Activated naive CD4-positive, alpha-beta T cell treated with anti-CD3 and anti-CD28 coated beads, Interleukin-2, amount 50 U/mL, for 24 hours (primary cell): ENCODE measurements around the gene GALNT11.
A peak's percentile ranks its signal among the peaks of the same experiment; 100 is the strongest.

Experiments
- H3K27ac Mint-ChIP-seq: one replicate; pipeline ENCODE4 v1.8.0; 2021; ENCODE audit warnings: mild to moderate bottlenecking, mixed read lengths
- H3K27me3 Mint-ChIP-seq: one replicate; pipeline ENCODE4 v1.8.0; 2021; ENCODE audit warnings: mixed read lengths
- H3K36me3 Mint-ChIP-seq: one replicate; pipeline ENCODE4 v1.8.0; 2021; ENCODE audit warnings: mixed read lengths
- H3K4me1 Mint-ChIP-seq: one replicate; pipeline ENCODE4 v1.8.0; 2021; ENCODE audit warnings: mixed read lengths
- H3K4me3 Mint-ChIP-seq: one replicate; pipeline ENCODE4 v1.8.0; 2021; ENCODE audit warnings: mild to moderate bottlenecking, mixed read lengths
- H3K9me3 Mint-ChIP-seq: one replicate; pipeline ENCODE4 v1.8.0; 2021; ENCODE audit warnings: mixed read lengths

GALNT11 gene

DNA sequence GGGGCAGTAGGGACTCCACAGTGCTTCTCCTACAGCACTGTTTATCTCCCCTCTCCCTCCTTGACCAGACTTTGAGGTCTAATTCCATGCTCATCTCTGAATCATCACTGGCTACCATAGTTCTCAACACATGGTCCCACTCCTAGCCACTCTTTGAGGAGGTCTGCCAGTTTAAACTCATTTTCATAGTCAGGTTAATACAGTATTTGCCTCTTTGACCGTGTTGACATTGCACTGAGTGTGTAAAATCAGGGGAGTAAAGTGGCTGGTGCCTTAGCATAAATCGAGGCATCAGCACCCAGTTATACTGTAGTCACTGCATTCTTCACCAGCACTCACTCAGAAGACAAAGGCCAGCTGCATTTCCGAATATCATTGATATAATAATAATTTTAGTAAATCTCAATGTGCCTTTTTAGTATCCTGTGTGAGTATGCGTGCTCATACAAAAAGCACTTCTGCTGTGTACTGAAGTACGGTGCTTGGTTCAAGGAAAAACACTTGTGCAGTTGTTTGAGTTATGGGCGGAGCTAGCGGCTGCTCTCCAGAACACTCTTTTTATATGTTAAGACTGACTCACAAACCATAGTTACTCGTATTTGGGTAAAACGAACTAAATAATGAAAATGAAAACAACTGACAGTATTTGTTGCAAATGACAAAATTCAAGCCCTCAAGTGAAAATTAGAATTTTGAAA is 89.7 kb downstream of the GALNT11 start:
- H3K4me3 Mint-ChIP-seq = no peak overlapping the region
- no peaks in the 10 kb centered on the region for H3K9me3 Mint-ChIP-seq
- peaks cover 14% of the 10 kb centered on the region for H3K36me3 Mint-ChIP-seq

DNA sequence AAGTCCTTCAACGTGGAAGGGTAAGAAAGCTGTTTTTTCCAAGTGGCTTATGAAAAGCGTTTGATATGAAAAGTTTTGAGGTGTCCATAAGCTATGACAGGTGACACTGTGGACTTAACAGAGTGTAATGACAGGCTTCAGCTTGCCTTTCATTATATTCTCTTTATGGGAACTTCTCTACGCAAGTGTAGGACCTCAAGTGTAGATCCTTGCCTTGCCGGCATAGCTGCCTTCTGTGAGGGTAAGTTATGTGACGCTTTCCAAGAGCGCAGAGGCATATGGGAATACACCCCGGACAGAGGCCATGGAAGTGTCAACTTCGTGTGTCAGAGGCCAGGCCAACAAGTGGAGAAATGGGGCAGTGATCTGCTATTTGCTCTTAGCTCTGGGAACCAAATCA is 91.9 kb downstream of the GALNT11 start:
- Mint-ChIP-seq H3K4me3 (no peak overlapping the region), H3K36me3 (peaks cover 18% of the 10 kb centered on the region), H3K4me1 (peaks cover 11% of the 10 kb centered on the region), H3K27ac (no peak overlapping the region), H3K9me3 (no peaks in the 10 kb centered on the region), H3K27me3 (no peaks in the 10 kb centered on the region)

More for the DNA sequence above, 89.7 kb downstream of the GALNT11 start:
- Mint-ChIP-seq H3K27ac (no peak overlapping the region), H3K27me3 (no peaks in the 10 kb centered on the region), H3K4me1 (no peaks in the 10 kb centered on the region)

DNA sequence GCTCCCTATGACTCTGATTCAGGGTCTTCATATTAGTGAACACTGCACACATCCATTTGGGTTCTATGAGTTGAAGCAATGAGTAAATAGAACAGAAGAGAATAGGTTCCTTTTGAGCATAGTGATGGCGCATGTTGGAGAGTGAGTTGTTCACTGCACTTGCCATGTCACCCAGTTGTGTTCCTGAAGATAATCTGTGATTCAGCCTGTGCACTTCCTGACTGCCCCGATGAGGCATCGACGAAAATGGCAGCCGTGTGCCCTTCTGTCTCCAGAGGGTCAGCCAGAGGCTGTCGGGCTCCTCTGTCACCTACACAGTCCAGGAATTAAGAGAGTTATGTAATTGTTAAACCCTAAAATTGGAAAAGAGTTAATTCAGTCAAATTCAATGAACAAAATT is 94.7 kb downstream of the GALNT11 start:
- H3K27me3 Mint-ChIP-seq = no peaks in the 10 kb centered on the region
- H3K36me3 Mint-ChIP-seq = peaks cover 34% of the 10 kb centered on the region
- H3K4me3 Mint-ChIP-seq = no peak overlapping the region
- H3K27ac Mint-ChIP-seq = no peak overlapping the region
- H3K4me1 Mint-ChIP-seq = peaks cover 19% of the 10 kb centered on the region
- peaks cover 6% of the 10 kb centered on the region for H3K9me3 Mint-ChIP-seq

DNA sequence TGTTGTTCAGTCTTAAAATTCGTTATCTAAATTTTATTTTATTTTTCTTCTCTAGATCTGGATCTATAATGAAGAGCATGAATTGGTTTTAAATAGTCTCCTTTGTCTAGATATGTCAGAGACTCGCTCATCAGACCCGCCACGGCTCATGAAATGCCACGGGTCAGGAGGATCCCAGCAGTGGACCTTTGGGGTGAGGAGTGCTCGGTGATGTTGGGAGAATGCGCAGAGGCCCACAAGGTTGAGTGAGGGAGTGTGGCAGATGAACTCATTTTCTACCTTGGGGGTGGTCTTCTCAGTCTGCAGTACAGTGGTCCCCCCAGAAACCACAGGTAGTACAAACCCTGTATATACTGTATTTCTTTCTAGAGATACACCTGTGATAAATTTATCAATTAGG is 95.3 kb downstream of the GALNT11 start:
- H3K4me1 Mint-ChIP-seq = peaks cover 19% of the 10 kb centered on the region
- H3K27me3 Mint-ChIP-seq = no peaks in the 10 kb centered on the region
- peaks cover 6% of the 10 kb centered on the region for H3K9me3 Mint-ChIP-seq
- H3K4me3 Mint-ChIP-seq = no peak overlapping the region
- H3K36me3 Mint-ChIP-seq = peaks cover 38% of the 10 kb centered on the region
- H3K27ac Mint-ChIP-seq = no peak overlapping the region

DNA sequence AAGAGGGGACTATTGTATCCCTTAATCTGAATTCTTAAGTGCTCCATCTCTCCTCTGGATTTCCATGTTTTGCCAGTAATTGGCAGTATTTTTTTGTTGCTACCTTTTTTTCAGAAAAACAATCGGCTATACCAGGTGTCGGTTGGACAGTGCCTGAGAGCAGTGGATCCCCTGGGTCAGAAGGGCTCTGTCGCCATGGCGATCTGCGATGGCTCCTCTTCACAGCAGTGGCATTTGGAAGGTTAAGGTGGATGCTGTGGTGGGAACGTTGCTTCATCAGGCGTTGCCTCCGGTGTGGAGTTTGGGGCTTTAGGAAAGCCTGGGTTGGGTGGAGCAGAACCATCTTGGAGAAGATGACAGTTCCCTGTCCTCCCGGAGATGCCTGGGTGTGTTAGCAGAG is 96.0 kb downstream of the GALNT11 start:
- Mint-ChIP-seq H3K4me3 (no peak overlapping the region), H3K9me3 (peaks cover 6% of the 10 kb centered on the region), H3K36me3 (peaks cover 39% of the 10 kb centered on the region), H3K27ac (no peak overlapping the region), H3K4me1 (peaks cover 19% of the 10 kb centered on the region), H3K27me3 (no peaks in the 10 kb centered on the region)

DNA sequence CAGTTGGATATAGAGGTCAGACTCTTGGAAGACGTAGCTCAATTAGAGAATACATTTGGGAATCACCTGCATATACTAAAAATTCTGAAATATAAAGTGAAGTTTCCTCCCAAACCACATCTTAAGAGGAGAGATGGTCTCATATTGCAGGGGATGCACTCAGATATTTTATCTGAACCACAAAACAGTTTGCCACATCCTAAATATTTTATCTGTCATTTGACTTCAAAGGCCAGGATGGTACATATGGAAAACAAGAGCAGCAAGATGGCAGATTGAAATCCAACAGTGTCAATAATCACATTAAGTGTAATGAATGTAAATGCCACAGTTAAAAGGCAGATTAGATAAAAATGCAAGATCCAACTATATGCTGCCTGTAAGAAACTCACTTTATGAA is 97.1 kb downstream of the GALNT11 start:
- H3K4me1 Mint-ChIP-seq = peaks cover 19% of the 10 kb centered on the region
- H3K27ac Mint-ChIP-seq = no peak overlapping the region
- H3K4me3 Mint-ChIP-seq = no peak overlapping the region
- H3K9me3 Mint-ChIP-seq = peaks cover 6% of the 10 kb centered on the region
- peaks cover 43% of the 10 kb centered on the region for H3K36me3 Mint-ChIP-seq
- no peaks in the 10 kb centered on the region for H3K27me3 Mint-ChIP-seq

DNA sequence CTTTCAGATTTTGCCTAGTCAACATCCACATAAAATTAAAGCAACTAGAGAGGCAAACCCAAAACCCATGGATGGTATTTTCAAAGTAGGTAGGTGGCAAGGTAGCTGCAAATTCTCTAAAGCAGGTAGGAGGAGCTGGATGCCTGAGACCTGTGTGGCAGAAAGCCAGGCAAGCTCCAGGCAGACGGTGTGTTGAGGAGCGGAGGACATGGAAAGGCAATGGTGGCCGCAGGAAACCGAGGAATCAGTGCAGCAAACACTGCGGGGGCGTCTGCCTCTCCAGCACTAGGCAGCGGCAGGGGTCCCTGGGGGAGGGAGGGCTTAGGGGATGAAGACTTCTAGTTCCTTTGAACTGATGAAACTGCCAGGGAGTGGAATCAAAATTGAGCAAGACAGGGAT is 101.3 kb downstream of the GALNT11 start:
- H3K4me3 Mint-ChIP-seq = no peak overlapping the region
- peaks cover 6% of the 10 kb centered on the region for H3K9me3 Mint-ChIP-seq
- H3K36me3 Mint-ChIP-seq = peaks cover 37% of the 10 kb centered on the region
- no peaks in the 10 kb centered on the region for H3K27me3 Mint-ChIP-seq
- peaks cover 14% of the 10 kb centered on the region for H3K4me1 Mint-ChIP-seq
- peak overlapping the region; percentile 23 for H3K27ac Mint-ChIP-seq

DNA sequence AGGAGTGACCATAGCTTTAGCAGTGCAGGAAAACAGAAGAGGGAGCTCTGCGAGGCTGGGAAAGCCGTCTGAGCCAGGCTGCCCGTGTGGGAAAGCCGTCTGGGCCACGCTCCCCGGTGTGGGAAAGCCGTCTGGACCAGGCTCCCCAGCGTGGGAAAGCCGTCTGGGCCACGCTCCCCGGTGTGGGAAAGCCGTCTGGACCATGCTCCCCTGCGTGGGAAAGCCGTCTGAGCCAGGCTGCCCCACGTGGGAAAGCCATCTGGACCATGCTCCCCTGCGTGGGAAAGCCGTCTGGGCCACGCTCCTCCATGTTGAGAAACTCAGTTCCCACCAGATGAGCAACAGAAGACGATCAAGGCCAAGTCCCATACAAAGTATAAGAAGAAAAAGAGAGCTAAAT is 101.8 kb downstream of the GALNT11 start:
- Mint-ChIP-seq H3K9me3 (peaks cover 6% of the 10 kb centered on the region), H3K36me3 (peaks cover 36% of the 10 kb centered on the region), H3K27ac (peak overlapping the region; percentile 23), H3K4me1 (peaks cover 9% of the 10 kb centered on the region), H3K4me3 (no peak overlapping the region), H3K27me3 (no peaks in the 10 kb centered on the region)

DNA sequence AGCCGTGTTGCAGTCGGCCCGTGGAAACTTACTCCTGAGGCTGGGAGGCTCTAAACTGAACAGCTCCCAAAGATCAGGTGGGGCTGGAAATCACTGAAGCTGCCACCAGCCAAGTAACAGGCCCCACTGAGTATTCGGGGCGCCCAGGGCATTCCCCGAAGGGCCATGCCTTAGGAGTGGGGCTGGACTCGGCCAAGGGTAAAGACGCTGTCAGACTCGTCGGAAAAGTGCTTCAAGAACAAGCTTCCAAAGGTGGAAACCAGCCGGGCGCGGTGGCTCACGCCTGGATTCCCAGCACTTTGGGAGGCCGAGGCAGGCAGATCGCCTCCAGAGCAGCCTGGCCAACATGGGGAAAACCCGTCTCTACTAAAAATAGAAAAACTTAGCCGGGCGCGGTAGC is 102.8 kb downstream of the GALNT11 start:
- no peak overlapping the region for H3K27ac Mint-ChIP-seq
- peaks cover 26% of the 10 kb centered on the region for H3K36me3 Mint-ChIP-seq

DNA sequence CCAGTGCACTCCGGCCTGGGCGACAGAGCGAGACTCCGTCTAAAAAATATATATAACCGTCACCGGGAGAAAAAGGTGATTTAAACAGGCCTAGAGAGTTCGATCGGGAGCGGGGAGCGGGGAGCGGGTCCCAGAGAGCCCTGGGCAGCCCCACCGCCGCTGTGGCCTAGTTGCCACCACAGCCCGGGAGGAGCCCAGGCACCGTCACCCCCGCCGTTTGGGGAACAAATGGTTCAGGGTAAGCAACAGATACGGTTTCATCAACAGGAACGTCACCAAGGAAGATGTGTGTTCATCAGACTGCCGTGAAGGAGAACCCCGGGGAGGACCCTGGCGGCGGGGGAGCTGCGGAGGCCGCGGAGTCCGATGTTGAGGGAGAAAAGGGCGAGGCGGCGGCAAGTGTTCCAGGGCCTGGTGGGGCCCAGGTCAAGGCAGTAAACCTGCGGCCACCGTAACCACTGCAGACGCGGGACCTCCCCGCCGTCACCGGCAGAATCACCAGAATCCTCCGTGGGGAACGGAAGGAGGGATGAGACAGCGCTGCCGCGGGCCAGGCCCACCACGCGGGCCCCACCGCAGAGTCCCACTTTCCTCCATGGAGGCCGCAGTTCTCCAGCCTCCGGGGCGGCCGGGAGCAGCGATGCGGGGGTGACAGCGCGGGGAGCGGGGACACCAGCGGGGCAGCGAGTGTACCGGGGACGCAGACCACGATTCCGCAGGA is 103.4 kb downstream of the GALNT11 start:
- Mint-ChIP-seq H3K9me3 (peaks cover 5% of the 10 kb centered on the region), H3K36me3 (peaks cover 22% of the 10 kb centered on the region), H3K4me1 (no peaks in the 10 kb centered on the region), H3K27me3 (no peaks in the 10 kb centered on the region), H3K4me3 (no peak overlapping the region), H3K27ac (no peak overlapping the region)

More for the DNA sequence above, 102.8 kb downstream of the GALNT11 start:
- Mint-ChIP-seq H3K27me3 (no peaks in the 10 kb centered on the region), H3K4me1 (peaks cover 2% of the 10 kb centered on the region), H3K4me3 (no peak overlapping the region), H3K9me3 (peaks cover 6% of the 10 kb centered on the region)

DNA sequence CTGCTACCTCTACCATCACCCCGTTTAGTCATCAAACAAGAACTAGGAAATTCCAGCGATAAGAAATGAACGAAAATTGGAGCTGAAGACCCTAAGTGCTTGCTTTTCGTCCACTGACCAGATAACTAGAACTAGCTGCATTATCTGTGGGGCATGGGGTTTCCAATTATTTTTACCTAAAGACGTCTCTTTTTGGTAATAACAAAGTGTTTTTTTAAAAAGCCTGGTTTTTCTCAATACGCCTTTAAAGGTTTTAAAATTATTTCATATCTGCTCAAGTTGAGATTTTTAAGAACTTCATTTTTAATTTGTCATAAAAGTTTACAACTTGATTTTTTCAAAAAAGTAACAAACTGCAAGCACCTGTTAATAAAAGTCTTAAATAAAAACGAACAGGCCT is 104.2 kb downstream of the GALNT11 start:
- peaks cover 14% of the 10 kb centered on the region for H3K36me3 Mint-ChIP-seq
- no peaks in the 10 kb centered on the region for H3K4me1 Mint-ChIP-seq

DNA sequence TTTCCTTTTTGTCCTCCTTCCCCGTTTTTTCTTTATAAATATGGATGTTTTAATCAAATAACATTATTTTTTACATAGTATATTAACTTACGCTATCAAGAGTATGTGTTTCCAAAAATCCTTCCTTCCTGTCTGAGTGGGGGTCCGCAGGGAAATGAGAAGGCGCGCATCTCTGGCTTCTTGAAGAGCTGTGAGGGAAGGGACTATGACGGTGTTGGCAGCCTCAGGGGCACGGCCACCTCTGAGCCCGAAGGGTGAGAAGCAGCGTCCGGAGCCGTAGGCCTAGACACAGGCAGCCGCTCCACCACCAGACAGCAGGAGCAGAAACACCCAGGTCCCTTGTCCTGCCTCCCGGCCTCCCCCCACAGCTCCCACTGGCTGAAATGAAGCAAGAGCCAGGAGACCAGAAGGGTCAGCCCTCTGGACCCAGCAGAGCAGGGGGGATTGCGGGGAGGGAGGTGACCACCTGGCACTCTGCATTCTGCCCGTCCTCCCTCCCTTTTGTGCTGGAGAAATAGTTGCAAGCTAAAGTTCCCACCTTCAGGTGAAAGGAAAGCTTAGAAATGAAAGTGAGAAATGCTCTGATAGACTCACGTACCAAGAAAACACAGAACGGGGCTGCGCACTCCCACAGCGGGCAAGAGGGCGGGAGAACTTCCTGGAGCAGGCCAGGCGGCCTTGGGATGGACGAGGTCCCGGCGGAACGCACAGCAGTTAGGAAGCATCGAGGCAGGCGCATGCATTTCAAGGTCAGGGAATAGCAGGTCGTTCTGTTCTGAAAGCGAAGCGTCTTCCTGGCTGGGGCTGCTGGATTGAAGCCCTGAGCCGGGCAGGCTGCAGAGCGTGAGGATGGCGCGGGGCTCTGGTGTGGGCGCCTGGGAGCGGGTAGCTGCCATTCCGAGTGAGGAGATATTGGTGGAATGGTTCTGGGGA is 105.5 kb downstream of the GALNT11 start:
- Mint-ChIP-seq H3K4me3 (no peak overlapping the region), H3K36me3 (peaks cover 5% of the 10 kb centered on the region), H3K4me1 (no peaks in the 10 kb centered on the region), H3K9me3 (no peaks in the 10 kb centered on the region), H3K27me3 (no peaks in the 10 kb centered on the region), H3K27ac (peak overlapping the region; percentile 51)

More for the DNA sequence above, 104.2 kb downstream of the GALNT11 start:
- H3K4me3 Mint-ChIP-seq = no peak overlapping the region
- H3K27ac Mint-ChIP-seq = no peak overlapping the region
- no peaks in the 10 kb centered on the region for H3K27me3 Mint-ChIP-seq
- no peaks in the 10 kb centered on the region for H3K9me3 Mint-ChIP-seq

DNA sequence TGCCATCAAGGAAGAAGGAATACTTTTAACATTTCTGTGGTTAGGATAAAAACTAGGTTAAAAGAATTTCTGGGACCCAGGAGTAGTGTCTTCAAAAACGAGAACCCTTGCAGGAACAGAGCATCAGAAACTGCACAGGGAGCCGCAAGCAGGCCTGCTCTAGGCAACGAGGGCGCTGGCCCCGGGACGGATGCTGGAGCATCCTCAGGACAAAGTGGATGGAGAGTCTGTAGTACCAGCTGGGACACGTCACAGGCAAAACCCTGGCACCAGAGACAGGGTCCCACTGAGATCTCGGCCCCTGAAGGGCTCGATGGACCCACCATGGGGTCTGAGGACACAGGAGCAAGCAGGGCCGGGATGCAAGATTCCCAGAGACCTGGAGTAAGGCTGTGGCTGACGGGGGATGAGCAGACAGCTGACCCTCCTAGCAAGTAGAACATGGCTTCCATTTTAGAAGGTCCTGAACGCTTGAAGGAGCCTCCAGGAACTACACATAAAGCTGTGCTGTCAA is 106.6 kb downstream of the GALNT11 start:
- Mint-ChIP-seq H3K4me3 (no peak overlapping the region), H3K36me3 (peaks cover 5% of the 10 kb centered on the region), H3K27me3 (no peaks in the 10 kb centered on the region), H3K4me1 (no peaks in the 10 kb centered on the region), H3K9me3 (no peaks in the 10 kb centered on the region), H3K27ac (no peak overlapping the region)

DNA sequence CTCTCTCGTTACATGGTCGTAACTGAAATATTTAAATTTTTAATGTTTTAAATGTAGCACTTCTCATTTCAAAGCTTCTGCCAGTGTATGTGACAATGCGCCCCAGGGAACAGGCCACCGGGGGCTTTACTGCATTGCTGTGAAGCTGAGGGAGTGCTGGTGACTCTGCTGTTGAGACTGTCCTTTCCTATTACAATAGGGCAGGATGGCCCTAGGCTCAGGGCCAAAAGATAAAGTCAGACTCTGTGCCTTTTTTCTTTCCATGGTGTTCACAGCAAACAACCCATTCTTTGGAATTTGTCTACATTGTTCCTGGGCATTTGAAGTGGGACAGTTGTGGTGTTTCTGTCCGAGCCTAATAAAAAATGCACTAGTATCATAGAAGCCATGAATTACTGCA is 107.3 kb downstream of the GALNT11 start:
- Mint-ChIP-seq H3K36me3 (peaks cover 3% of the 10 kb centered on the region), H3K4me3 (no peak overlapping the region), H3K9me3 (no peaks in the 10 kb centered on the region), H3K4me1 (no peaks in the 10 kb centered on the region), H3K27me3 (no peaks in the 10 kb centered on the region), H3K27ac (no peak overlapping the region)

DNA sequence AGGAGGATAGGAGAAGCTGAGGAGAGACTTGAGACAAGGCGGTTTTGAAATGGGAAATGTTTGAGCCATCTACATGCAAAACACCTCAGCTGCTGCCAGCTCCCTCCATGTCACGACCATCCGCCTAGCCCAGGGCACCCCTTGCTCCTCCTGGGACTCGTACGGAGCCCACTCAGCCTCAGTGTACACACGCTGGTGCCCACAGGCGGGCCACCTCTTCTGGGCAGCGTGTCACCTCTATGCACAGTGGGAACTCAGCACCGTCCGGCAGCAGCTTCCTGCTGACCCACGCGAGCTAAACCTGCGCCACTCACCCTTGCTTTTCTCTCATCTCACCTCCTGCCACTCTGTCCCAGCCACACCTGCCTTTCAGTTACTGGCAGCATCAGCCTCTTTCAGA is 108.3 kb downstream of the GALNT11 start:
- no peaks in the 10 kb centered on the region for H3K27me3 Mint-ChIP-seq
- no peaks in the 10 kb centered on the region for H3K4me1 Mint-ChIP-seq
- H3K4me3 Mint-ChIP-seq = no peak overlapping the region
- no peaks in the 10 kb centered on the region for H3K9me3 Mint-ChIP-seq
- H3K27ac Mint-ChIP-seq = no peak overlapping the region
- H3K36me3 Mint-ChIP-seq = peaks cover 7% of the 10 kb centered on the region
